ENCODE measurements around the gene LMX1B. TPM values are rescaled to one million over a fixed set of nuclear protein-coding genes. Genes with fewer than 3 reads are reported as not detected.

Gene LMX1B
- total RNA-seq, 1 donor from 2014 or later, result under 0.01 TPM

DNA sequence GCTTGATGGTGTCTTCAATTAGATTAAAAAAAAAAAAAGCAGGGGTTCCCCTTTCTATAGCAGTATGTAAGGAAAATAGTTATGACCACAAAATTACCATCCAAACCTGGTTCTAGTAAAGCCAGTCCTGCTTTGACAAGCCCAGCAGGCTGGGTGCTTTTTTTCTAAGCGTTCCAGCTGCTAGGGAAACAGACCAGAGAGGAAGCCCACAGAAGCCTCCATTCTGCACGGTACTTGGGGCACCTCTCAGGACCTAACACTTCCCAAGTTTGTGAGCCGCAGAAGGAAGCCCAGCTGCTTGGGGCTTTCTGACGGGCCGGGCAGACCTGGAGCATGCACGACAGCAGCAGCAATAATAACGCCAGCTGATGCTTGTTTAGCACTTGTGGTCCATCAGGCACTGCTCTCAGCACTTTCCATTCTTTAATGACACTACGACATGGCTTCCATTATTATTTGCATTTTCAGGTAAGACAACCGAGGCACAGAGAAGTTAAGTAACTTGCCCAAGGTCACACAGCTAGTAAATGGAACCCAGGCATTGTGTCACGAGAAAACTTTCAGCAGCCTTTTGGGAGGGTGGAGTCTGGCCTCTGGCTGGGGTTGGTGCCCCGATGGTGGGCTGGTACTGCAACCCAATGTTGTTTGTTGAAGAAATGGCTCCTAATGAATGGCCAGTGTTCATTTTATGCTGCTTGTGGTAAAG, 15.4 kb downstream of the LMX1B start:
- Histone ChIP-seq H3K4me3 (ENCODE audit: low read length in 3 of 3) (no peak overlapping the region), H3K27me3 (ENCODE audit: control insufficient read depth in 3 of 3, insufficient read depth in 3 of 3, low read length in 3 of 3) (peaks cover 77 to 86% (median 83%) of the 10 kb centered on the region in 3 donors), H3K36me3 (ENCODE audit: control insufficient read depth in 3 of 3, insufficient read depth in 3 of 3, low read length in 3 of 3) (no peaks in the 10 kb centered on the region), H3K27ac (ENCODE audit: low read depth, low read length) (no peak overlapping the region), H3K9me3 (ENCODE audit: control insufficient read depth in 3 of 3, low read length in 3 of 3) (no peaks in the 10 kb centered on the region), H3K9ac (ENCODE audit: low read depth in 1 of 3, low read length in 3 of 3) (no peak overlapping the region), H3K4me1 (ENCODE audit: control insufficient read depth in 3 of 3, insufficient read depth in 3 of 3, low read length in 3 of 3) (peaks cover 7 to 11% (median 9%) of the 10 kb centered on the region in 3 donors)

DNA sequence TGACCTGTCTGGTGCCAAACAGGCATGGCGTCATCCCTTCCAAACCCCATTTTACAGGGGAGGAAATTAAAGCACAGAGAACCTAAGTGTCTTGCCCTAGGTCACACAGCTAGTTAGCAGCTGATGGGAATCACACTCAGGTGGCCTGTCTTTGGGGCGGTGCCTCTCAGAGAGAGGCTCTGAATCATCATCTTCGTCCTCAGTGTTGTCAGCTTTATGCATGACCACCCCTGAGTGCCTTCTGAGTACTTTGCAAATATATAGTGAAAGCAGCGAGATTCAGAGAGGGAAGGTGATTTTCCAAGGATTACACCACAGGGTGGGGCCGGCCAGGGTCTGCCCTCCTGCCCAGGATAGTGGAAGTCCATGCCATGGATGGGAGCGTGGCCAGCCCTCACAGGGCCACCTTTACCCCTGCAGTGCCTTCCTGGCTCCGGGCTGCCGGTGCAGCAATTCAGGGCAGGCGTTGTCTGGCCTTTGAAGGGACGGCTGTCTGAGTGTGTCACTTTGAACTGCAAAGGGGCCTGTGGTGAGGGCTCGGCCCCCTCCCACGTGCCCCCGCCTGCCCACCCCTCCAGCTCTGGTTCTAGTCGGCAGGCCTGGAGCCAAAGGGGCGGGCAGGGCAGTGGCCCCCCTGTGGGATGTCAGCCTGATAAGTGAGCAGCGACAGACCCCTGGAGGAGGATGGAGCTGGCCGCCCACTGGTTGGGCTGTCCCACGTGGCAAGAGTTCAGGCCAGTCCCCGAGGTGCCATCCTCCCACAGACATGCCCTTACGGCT, 16.9 kb downstream of the LMX1B start:
- no peaks in the 10 kb centered on the region for H3K36me3 ChIP-seq (ENCODE audit: control insufficient read depth in 3 of 3, insufficient read depth in 3 of 3, low read length in 3 of 3)
- peaks cover 6 to 8% (median 7%) of the 10 kb centered on the region in 3 donors for H3K4me1 ChIP-seq (ENCODE audit: control insufficient read depth in 3 of 3, insufficient read depth in 3 of 3, low read length in 3 of 3)
- no peak overlapping the region for H3K4me3 ChIP-seq (ENCODE audit: low read length in 3 of 3)
- H3K27me3 ChIP-seq (ENCODE audit: control insufficient read depth in 3 of 3, insufficient read depth in 3 of 3, low read length in 3 of 3), result peaks cover 73 to 83% (median 75%) of the 10 kb centered on the region in 3 donors
- no peak overlapping the region for H3K27ac ChIP-seq (ENCODE audit: low read depth, low read length)
- no peak overlapping the region for H3K9ac ChIP-seq (ENCODE audit: low read depth in 1 of 3, low read length in 3 of 3)
- no peaks in the 10 kb centered on the region for H3K9me3 ChIP-seq (ENCODE audit: control insufficient read depth in 3 of 3, low read length in 3 of 3)

DNA sequence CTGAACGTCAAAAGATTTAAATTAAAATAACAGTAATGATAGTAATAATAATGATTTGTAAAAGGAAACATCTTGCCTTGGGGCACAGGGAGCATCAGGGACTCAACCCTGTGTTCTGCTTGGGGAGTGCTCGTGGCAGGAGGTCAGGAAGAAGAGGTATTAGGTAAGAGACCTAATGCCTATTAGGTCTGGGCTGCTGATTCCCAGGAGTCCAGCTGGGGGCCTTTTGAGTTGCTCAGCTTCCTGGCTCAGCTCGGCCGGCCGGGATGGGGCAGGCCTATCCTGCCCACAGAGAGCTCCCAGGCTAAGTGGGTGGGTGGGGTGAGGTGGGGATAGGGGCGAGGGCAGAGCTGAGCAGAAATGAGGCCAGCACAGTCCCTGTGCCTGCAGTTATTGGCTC, 17.5 kb downstream of the LMX1B start:
- Histone ChIP-seq H3K9me3 (ENCODE audit: control insufficient read depth in 3 of 3, low read length in 3 of 3) (no peaks in the 10 kb centered on the region), H3K4me1 (ENCODE audit: control insufficient read depth in 3 of 3, insufficient read depth in 3 of 3, low read length in 3 of 3) (peaks cover 1 to 2% (median 1%) of the 10 kb centered on the region in 3 donors), H3K36me3 (ENCODE audit: control insufficient read depth in 3 of 3, insufficient read depth in 3 of 3, low read length in 3 of 3) (no peaks in the 10 kb centered on the region), H3K27me3 (ENCODE audit: control insufficient read depth in 3 of 3, insufficient read depth in 3 of 3, low read length in 3 of 3) (peaks cover 67 to 79% (median 69%) of the 10 kb centered on the region in 3 donors), H3K27ac (ENCODE audit: low read depth, low read length) (no peak overlapping the region), H3K4me3 (ENCODE audit: low read length in 3 of 3) (no peak overlapping the region), H3K9ac (ENCODE audit: low read depth in 1 of 3, low read length in 3 of 3) (no peak overlapping the region)

DNA sequence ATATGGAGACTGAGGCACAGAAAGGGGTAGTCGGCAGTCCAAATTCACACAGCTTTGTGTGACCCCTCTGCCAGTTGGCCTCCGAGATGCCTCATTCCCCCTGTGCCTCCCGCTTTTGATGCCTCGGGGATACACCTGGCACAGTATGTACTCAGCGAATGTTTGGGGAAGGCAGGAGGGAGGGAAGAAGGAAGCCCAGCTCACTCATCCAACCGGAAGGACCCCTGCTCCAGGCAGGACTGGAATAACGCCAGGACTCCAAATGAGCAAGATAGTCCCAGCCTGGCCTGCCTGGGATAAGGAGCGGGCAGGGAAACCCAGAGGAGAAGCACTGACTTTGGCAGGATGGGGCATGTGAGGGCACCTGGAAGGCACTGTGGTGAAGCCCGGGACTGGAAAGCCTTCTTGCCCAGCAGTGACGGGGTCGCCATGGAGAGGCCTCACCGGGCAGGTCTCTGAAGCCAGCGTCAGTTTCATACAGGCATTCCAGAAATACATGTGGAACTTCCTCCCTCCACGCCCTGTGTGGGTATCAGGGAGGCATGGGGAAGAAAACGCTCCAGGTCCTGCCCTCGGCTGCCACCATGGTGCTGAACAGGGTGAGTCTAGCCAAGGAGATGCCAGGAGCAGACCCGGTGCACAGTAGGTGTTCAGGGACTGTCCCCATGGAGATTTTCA, 20.3 kb downstream of the LMX1B start:
- peaks cover 68 to 81% (median 69%) of the 10 kb centered on the region in 3 donors for H3K27me3 ChIP-seq (ENCODE audit: control insufficient read depth in 3 of 3, insufficient read depth in 3 of 3, low read length in 3 of 3)
- no peak overlapping the region for H3K9ac ChIP-seq (ENCODE audit: low read depth in 1 of 3, low read length in 3 of 3)
- no peak overlapping the region for H3K4me3 ChIP-seq (ENCODE audit: low read length in 3 of 3)
- no peaks in the 10 kb centered on the region for H3K9me3 ChIP-seq (ENCODE audit: control insufficient read depth in 3 of 3, low read length in 3 of 3)
- H3K4me1 ChIP-seq (ENCODE audit: control insufficient read depth in 3 of 3, insufficient read depth in 3 of 3, low read length in 3 of 3), result peaks cover 0 to 2% (median 0%) of the 10 kb centered on the region in 3 donors
- no peak overlapping the region for H3K27ac ChIP-seq (ENCODE audit: low read depth, low read length)
- no peaks in the 10 kb centered on the region for H3K36me3 ChIP-seq (ENCODE audit: control insufficient read depth in 3 of 3, insufficient read depth in 3 of 3, low read length in 3 of 3)

DNA sequence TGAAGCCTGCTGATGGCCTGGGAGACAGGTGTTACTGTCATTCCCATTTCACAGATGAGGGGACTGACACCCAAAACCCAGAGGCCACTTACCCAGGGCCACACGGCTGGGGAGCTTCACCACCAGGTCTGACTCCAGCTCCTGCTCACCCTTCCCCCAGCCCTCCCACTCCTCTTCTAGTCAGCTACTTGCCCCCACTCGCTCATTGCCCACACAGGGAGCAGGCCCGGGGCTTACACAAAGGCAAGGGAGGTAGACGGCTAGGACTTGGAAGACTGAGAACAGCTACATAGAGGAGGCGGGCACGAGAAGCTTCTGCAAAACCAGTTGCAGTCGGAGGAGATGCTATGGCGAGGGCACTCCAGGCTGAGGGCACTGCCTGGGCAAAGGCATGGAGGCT, 21.3 kb downstream of the LMX1B start:
- Histone ChIP-seq H3K27me3 (ENCODE audit: control insufficient read depth in 3 of 3, insufficient read depth in 3 of 3, low read length in 3 of 3) (peaks cover 65 to 83% (median 68%) of the 10 kb centered on the region in 3 donors), H3K27ac (ENCODE audit: low read depth, low read length) (no peak overlapping the region), H3K9ac (ENCODE audit: low read depth in 1 of 3, low read length in 3 of 3) (no peak overlapping the region), H3K36me3 (ENCODE audit: control insufficient read depth in 3 of 3, insufficient read depth in 3 of 3, low read length in 3 of 3) (no peaks in the 10 kb centered on the region), H3K4me1 (ENCODE audit: control insufficient read depth in 3 of 3, insufficient read depth in 3 of 3, low read length in 3 of 3) (peaks cover 0 to 2% (median 0%) of the 10 kb centered on the region in 3 donors), H3K9me3 (ENCODE audit: control insufficient read depth in 3 of 3, low read length in 3 of 3) (no peaks in the 10 kb centered on the region), H3K4me3 (ENCODE audit: low read length in 3 of 3) (no peak overlapping the region)

DNA sequence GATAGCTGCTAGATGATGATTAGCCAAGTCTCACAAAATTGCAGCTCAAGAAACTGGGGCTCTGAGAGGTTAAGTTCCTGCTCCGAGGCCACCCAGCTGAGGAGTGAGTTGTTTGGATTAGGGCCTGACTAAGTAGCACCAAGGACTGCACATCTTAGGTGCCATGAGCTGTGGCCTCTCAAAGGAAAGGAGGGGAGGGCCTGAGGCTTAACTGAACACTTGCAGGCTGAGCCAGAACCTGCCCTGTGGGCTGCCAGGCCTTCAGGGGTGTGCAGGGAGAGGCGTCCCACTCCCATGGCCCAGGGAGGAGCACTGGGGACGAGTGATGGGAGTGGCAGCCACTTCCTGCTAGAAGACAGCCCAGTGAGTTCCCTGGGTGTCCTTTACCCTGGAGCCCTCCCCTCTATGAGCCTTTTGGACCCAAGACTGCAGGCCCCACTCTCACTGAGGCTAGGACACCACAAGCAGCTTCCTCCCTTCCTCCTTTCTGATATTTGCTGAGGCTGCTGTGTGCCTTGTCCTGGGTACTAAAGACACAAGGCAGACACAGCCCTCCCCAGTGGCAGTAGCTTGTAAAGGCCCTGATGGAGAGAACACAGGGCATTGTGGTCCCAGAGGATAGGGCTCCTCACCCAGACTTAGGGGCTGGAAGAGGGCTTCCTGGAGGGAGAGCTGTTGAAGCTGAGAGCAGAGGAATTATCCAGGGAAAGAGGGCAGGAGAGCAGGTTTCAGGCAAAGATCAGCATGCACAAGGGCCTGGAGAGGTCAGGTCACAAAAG, 22.1 kb downstream of the LMX1B start:
- no peaks in the 10 kb centered on the region for H3K36me3 ChIP-seq (ENCODE audit: control insufficient read depth in 3 of 3, insufficient read depth in 3 of 3, low read length in 3 of 3)
- H3K4me3 ChIP-seq (ENCODE audit: low read length in 3 of 3), result no peak overlapping the region
- H3K27me3 ChIP-seq (ENCODE audit: control insufficient read depth in 3 of 3, insufficient read depth in 3 of 3, low read length in 3 of 3), result peaks cover 58 to 80% (median 61%) of the 10 kb centered on the region in 3 donors
- H3K4me1 ChIP-seq (ENCODE audit: control insufficient read depth in 3 of 3, insufficient read depth in 3 of 3, low read length in 3 of 3), result peaks cover 0 to 2% (median 0%) of the 10 kb centered on the region in 3 donors
- no peaks in the 10 kb centered on the region for H3K9me3 ChIP-seq (ENCODE audit: control insufficient read depth in 3 of 3, low read length in 3 of 3)
- H3K9ac ChIP-seq (ENCODE audit: low read depth in 1 of 3, low read length in 3 of 3), result no peak overlapping the region
- no peak overlapping the region for H3K27ac ChIP-seq (ENCODE audit: low read depth, low read length)

DNA sequence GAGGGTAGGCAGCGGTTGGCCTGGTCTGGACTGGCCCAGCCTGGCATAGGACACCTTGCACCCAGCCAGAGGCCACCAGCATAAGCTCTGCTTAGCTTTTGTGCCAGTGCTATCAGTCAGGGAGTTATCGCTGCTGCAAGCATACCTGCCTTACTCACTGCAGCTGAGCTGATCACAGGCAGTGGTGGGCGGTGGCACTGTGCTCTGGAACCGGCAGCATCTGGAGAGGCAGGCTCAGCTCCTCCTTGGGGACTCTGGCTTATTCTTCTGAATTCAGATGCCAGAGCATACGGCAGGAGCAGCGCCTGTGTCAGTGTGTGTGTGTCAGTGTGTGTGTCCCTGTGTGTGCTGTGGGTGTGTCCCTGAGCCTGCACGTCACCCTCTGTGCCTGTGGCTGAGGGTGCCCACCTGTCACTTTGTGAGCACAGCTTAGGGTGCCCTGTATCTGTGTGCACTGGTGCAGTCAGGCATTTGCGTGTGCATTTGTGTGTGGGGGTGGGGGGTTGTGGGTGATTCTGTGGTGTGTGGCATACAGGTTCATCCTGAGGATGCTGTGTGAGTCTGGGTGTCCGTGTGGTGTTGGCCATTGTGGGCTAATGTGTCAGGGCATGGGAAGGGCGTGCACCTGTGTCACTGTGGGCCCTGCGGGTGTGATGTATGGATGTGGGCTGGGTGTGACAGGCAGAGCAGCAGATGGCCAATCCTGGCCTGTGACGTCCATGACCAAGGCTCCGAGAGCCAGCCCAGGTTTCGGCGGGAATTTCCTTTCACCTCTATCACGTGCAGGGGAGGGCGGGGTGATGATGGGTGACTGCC, 23.5 kb downstream of the LMX1B start:
- H3K4me3 ChIP-seq (ENCODE audit: low read length in 3 of 3), result no peak overlapping the region
- H3K27ac ChIP-seq (ENCODE audit: low read depth, low read length), result no peak overlapping the region
- H3K9me3 ChIP-seq (ENCODE audit: control insufficient read depth in 3 of 3, low read length in 3 of 3), result no peaks in the 10 kb centered on the region
- no peaks in the 10 kb centered on the region for H3K36me3 ChIP-seq (ENCODE audit: control insufficient read depth in 3 of 3, insufficient read depth in 3 of 3, low read length in 3 of 3)
- no peak overlapping the region for H3K9ac ChIP-seq (ENCODE audit: low read depth in 1 of 3, low read length in 3 of 3)
- H3K4me1 ChIP-seq (ENCODE audit: control insufficient read depth in 3 of 3, insufficient read depth in 3 of 3, low read length in 3 of 3), result peaks cover 0 to 2% (median 0%) of the 10 kb centered on the region in 3 donors
- peaks cover 59 to 76% (median 63%) of the 10 kb centered on the region in 3 donors for H3K27me3 ChIP-seq (ENCODE audit: control insufficient read depth in 3 of 3, insufficient read depth in 3 of 3, low read length in 3 of 3)

DNA sequence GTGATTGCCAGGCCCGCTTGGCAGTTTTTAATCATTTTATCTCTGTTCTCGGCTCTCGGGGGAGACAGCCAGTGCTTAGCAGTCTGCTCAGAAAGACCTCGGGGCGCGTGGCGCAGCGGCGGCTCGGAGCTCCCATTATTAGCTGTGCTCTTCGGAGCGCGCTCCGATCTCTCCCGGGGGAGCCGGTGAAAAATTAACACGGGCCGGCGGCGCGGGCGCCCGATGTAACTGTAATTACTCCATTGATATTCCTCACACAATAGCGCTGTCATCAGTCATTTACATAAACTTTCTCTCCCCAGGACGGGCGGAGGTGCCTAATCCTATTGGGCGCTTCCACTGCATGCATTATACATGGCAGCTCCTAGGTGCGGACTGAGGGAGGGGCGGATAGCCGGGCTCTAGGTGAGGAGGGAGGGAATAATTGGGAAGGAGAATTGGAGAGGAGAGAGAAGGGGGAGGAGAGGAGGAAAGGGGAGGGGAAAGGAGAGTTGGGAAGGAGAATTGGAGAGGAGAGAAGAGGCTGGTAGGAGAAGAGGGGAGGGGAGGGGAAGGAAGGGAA, 24.9 kb downstream of the LMX1B start:
- Histone ChIP-seq H3K27me3 (ENCODE audit: control insufficient read depth in 3 of 3, insufficient read depth in 3 of 3, low read length in 3 of 3) (peaks cover 61 to 77% (median 66%) of the 10 kb centered on the region in 3 donors), H3K4me1 (ENCODE audit: control insufficient read depth in 3 of 3, insufficient read depth in 3 of 3, low read length in 3 of 3) (peaks cover 0 to 2% (median 0%) of the 10 kb centered on the region in 3 donors), H3K9me3 (ENCODE audit: control insufficient read depth in 3 of 3, low read length in 3 of 3) (no peaks in the 10 kb centered on the region), H3K9ac (ENCODE audit: low read depth in 1 of 3, low read length in 3 of 3) (no peak overlapping the region), H3K4me3 (ENCODE audit: low read length in 3 of 3) (no peak overlapping the region), H3K36me3 (ENCODE audit: control insufficient read depth in 3 of 3, insufficient read depth in 3 of 3, low read length in 3 of 3) (no peaks in the 10 kb centered on the region), H3K27ac (ENCODE audit: low read depth, low read length) (no peak overlapping the region)

All from skeletal muscle tissue (tissue), 4 donors.